ENCODE data around the gene TST.

TST gene

DNA sequence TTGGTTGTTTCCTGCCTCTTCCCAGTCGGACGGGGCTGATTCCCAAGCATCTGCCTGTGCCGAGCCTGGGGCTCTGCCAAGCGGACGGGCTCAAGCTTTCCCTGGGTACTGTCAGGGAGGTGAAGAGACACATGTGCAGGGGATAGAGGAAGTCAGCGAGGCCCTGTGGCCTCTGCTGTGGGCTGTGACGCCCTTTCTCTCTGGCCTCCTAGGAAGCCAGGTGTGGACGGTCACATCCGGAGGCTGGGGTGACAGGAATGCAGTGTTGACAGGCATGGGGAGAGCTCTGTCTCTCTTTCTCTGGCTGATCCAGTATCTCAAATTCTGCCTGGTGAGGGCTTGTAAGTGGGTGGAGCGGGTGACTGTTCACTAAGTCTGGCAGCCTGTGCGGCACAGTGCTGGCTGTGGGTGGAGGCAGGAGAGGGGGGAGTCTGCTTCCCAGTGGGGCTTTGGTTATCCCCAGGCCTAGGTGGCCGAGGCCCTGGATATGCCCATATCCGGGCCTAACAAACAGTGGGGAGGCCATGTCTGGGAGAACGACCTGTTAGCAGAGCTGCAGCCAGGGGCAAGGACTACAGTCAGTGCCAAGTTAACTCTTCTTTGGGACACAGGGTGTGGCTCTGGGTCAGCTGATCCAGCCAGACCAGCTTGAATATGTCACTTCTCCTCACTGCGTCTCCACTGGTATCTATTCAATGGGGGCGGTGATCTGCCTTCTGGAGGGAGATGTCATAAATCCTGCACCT is 34.2 kb upstream of the TST start:
- no peak for DNase-seq (ENCODE audit: low spot score)

DNA sequence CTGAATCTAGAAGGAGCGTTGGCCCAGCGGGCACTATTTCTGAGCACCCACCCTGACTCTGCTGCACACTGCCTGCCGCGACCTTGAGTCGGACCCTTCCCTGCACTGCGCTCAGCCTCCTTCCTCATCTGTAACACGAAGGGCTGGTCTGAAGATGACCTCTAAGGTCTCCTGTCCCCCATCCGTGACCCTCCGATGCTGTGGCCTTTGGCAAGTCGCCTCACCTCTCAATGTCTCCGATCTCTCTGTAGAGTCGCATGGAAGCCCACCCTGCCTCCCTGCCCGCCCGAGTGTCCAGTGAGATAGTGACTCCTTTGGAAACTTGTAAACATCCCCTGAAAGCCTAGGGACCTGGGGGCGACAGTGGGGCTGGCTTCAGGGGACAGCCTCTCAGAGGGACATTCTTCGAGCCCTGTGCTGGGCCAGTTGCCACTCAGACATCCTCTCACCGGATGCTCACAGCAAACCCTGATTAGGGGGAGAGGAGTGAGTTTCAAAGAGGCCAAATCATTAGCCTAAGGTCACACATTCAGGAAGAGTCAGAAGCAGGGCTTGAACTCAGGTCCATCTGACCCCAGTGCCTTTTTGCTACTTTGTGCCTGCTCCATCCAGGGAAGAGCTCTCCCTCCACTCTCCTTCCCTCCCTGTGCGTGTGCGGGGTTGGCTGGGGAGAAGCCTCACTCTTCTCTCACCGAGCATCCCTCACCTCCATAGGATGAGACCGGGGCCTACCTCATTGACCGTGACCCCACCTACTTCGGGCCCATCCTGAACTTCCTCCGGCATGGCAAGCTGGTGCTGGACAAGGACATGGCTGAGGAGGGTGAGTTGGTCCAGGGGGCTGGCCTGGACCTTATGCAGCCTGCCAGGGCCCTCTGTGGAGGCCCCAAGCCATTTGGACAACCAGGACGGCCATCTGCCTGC is 33.4 kb upstream of the TST start:
- DNase-seq (ENCODE audit: low spot score): no peak

DNA sequence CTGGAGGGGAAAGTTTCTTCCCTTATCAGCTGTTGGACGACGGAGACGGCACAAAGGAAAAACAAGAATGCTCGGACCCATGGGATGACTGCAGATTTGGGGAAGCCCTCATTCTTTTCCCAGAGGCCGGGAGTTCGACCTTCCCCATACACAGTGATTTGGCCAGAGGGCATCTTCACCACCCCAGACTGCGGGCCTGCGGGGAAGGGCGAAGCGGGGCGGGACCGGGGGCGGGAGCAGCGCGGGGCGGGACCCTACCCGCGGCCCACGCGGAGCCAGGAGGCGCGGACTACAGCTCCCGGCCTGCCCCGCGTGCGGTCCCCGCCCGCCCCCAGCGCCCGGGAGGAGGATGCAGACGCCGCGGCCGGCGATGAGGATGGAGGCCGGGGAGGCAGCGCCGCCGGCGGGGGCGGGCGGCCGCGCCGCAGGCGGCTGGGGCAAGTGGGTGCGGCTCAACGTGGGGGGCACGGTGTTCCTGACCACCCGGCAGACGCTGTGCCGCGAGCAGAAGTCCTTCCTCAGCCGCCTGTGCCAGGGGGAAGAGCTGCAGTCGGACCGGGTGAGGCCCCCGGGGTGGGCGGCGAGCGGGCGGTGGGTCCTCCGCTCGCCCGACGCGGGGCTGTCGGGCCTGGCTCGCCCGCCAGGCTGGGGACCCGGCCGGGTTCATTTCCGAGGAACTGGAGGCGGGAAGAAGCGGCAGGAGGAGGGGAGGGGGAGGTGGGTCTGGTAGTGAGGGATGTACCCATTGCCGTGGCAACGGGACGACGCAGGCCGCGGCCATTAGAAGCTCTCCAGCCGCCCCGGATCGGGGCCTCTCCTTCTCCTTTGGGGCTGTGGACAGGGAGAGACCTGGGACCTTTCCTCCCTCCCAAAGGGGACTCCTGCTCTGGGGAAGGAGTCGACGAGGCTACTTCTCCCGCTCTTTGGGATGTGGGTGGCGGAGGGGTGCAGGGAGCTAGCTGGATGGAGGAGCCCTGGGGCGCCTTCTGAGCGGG is 32.4 kb upstream of the TST start, which contains the start of gene KCTD17:
Gene KCTD17 (plus strand): TSS at position 352 of the 995 bp plus-strand sequence. CDS start 19 bp downstream, at position 371.
- peak; percentile 96 for DNase-seq (ENCODE audit: low spot score)

DNA sequence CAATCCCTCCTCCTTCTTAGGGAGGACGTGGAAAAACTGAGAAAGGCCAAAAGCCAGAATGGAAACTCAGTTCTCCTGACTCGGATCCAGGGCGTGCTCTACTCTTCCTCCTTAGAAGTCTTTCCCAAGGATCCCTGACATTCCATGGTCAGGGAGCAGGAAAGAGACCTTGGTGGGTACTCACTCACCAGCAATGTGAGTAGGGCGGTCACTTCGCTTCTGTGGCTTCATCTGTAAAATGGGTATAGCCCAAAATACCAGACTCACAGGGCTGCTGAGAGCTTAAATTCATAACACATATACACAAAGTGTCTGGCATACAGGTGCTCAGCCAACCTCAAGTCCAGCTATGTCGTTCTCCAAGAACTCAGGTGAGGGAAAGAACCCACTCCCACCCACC is 31.7 kb upstream of the TST start:
- DNase-seq (ENCODE audit: low spot score): no peak

DNA sequence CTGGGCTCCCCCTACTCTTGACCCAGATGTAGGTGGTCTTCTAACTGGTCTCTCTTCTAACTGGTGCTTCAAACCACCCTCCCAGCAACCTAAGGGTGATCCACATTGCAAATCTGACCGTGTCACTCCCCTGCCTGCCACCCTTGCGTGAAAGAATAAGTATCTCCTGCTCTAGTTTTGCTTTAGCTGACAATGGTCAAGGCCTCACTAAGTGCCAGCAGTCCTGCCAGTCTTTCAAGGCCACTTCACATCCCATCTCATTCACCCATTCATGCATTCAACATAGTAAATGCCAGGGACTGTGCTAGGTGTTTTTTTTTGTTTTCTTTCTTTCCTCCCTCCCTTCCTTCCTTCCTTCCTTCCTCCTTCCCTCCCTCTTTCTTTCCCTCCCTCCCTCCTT is 30.0 kb upstream of the TST start:
- DNase-seq (ENCODE audit: low spot score): no peak

DNA sequence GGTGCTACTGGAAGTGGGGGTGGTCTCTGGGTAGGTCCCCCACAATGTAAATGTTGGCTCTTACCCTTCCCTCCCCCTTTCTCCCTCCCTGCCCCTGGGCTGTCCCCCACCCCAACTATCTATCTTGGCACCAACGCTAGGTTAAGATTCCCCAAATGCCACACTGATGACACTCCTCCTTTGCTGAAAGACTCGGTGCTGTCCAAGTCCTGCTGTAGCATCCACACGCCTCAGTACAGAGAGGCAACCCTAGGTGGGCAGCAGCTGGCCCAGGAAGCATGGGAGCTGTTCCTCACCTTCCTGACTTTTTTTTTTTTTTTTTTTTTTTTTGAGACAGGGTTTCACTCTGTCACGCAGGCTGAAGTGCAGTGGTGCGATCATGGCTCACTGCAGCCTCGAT is 28.9 kb upstream of the TST start:
- DNase-seq (ENCODE audit: low spot score): peak; percentile 40

DNA sequence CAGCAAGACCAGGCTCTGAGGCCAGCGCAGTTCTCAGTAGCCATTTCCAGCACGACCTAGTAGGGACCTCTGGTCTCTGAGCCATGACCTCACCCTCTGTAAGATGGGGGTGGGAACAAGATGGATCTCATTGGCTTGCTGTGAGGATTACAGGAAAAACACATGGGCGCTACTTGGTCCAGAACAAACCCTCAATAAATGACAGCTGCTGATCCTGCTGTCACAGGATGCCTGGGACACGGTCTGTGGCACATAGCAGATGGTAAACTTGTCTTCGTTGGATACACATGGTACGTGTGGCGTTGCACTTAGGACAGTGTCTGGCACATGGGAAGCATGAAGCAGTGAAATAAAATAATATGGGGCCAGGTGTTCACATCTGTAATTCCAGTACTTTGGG is 27.8 kb upstream of the TST start:
- no peak for DNase-seq (ENCODE audit: low spot score)

DNA sequence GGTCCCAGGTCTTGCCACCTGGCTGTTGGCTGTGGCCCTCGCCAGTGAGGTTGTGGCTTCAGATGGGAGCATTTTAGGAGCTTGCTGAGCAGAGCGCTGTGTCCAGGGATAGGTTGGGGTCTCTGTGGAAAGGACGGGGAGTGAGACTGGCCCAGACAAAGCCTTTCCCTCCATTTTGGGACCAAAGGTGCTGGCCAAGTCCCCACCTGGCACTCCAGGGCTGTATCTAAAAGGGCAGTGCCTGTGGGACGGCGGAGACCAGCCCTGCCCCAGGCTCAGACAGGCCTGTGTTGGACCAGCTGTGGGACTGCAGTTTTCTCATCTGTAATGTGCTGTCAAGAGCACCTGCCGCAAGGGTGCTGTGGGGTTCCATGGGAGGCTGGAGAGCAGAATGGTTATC is 27.3 kb upstream of the TST start:
- no peak for DNase-seq (ENCODE audit: low spot score)

DNA sequence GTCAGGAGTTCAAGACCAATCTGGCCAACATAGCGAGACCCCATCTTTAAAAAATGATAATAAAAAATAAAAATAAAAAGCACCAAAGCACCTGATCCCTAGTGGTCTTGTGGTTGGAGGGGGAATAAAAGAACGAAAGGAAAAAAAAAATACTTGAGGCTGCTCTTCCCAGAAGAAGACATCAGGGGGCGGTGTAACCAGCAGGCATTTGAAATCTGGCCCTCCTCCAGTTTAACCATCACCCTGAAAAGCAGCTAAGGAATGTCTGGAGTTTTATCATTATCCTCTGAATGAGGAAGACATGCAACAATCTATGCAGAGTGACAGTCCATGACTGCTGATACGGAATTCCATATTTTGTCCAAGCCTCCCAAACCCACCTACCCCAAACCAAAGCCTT is 26.7 kb upstream of the TST start:
- DNase-seq (ENCODE audit: low spot score): peak; percentile 68

DNA sequence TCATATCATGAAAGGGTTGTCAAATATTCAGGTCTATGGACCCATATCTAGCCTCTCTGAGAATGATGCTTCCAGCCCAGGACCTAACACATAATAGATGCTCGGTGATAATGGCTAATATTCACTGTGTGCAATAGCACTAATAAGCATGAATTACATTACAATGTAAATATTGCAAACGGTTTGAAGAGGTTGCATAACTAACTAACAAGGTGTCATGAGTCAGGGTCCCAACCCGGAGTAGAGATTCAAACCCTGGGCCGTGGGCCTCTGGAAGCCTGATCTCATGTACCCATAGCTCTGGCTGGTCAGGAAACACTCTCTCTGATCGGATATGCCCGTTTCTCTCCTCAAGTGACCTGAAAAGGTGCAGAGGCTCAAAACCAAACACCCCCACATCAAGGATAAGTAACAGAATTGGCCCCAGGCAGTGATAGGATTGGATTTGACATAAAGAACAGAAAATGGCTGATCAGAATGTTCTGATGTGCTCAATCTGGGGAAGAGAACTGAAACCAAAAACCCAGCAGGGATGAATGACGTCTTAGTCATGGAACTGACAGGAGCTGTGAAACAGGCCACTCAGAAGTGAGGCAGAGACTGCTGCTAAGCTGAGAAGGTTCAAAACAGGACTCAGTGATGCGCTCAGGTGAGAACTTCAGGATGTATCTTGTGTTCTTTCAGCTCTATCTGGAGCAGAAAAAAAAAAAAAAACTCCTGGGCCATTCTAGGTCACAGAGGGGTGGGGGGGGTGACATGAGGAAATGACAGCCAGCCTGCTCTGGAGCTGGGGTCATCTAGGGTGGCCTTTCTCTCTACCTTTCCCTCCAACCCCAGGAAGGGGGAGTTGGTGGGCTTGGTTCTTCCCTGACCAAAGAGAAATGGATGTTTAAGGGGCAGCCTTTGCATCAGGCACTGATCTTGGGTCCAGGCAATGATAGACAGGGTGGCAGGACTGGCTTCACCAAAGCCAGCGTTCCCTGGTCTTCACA is 25.7 kb upstream of the TST start:
- DNase-seq (ENCODE audit: low spot score): no peak

DNA sequence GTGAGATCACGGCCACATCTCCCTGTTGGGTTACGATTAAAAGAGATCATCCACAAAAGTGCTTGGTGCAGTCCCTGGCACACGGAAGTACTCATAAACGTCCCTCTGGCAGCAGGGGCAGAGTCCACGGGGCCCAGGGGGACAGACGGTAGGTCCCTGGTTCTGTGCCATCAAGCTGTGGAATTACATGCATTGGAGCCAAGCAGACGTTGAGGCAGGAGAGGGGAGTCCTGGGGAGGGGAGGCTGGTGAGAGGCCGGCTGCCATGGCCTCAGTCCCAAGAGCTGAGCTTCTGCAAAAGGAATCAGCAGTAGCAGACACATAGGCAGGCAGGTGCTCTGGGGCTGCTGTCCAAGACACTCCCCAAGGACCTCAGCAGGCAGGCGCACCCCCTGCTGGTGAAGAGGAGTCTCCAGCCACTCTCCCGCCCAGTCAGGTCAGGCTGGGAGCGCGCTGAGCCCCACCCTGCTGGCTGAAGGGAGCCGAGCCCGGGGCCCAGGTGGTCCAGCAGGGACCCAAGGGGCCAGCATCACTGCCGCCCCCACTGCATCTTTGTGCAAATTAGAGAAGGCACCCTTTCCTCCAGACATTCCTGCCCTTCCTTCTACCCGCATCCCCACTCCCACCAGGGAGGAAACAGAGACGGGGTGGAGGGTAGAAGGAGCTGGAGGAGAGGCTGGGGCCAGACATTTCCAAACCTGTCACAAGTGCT is 24.7 kb upstream of the TST start:
- peak; percentile 48 for DNase-seq (ENCODE audit: low spot score)

DNA sequence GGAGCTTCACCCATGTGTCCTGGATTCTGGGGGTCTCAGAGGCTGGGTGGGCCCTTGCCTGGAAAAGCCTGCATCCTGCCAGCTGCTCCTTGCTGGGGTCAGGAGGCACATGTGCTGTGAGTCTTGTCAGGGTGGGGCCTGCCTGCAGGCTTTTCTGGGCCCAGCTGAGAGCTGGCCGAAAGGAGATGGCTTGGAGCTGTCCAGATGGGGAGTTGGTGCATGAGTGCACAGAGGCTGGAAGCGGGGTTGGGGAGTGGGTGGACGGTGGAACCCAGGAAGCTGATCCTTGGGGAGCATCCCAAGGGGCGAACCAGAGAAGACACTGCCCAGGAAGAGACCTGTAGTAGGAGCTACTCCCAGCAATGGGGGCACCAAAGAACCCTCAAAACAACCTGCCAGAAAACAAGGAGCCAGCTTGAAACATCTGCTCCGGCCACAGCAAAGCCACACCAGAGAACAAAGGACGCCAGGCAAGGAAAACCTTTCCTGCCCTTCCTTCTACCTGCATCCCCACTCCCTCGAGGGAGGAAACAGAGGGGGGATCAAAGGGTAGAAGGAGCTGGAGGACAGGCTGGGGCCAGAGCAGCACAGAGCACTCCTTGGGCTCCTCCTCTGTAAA is 24.1 kb upstream of the TST start:
- no peak for DNase-seq (ENCODE audit: low spot score)

DNA sequence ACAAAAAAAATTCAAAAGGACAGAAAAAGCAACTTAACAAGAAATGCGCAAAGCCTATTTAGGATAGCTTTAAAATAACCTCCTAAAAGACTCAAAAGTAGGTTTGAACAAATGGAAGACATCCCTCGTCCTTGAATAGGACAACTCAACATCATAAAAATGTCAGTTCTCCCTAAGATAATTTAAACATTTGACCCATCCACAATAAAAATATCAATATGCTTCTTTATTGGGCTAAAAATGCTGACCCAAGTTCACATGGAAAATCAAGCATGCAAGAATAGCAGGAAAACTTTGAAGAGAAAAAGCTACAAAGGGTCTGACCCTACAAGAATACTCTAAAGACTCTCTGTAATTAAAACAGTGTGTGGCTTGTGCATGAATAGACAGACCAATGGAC is 20.2 kb upstream of the TST start:
- no peak for DNase-seq (ENCODE audit: low spot score)

DNA sequence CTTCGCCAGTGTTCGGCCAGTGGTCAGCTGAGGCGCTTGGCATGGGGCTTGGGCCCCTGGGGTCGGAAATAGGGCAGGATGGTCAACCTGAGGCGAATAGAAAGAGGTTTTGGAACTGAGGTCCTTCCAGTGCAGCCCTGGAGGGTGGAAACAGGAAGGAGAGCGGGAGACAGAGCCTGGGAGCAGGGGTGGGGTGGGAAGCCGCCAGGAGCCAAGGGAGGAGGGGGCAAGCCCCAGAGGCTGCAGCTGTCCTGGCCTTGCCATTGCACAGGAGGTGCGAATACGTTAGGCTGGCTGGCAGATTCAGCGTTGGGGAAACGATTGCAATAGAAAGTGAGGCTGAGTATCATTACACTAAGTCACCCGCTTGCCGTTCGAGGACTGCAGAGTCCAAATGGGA is 18.4 kb upstream of the TST start:
- DNase-seq (ENCODE audit: low spot score): no peak

DNA sequence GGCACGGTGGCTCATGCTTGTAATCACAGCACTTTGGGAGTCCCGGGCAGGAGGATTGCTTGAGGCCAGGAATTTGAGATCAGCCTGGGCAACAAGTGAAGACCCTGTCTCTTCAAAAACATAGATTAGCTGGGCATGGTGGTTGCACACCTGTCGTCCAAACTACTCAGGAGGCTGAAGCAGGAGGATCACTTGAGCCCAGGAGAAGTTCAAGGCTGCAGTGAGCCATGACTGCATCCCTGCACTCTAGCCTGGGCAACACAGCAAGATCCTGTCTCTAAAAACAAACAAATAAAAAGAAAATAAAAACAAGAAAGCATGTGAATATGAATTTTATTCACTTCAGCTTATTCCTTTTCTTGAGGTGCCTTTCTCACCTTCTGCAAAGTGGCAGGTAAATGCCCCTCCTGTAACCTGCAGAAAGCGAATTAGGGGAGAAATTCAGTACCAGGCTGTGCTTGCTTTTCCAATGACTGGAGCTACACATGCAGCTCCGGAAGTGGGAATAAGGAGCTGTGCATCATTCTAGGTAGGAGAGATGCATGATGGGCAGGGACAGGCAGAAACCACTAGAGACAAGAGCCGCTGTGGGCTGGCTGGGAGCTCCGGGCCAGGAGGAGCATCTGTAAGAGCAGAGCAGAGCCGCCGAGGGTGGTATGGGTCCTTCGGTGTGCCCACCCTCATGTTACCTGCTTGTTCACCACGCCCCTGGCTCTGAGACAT is 17.6 kb upstream of the TST start:
- DNase-seq (ENCODE audit: low spot score): no peak

DNA sequence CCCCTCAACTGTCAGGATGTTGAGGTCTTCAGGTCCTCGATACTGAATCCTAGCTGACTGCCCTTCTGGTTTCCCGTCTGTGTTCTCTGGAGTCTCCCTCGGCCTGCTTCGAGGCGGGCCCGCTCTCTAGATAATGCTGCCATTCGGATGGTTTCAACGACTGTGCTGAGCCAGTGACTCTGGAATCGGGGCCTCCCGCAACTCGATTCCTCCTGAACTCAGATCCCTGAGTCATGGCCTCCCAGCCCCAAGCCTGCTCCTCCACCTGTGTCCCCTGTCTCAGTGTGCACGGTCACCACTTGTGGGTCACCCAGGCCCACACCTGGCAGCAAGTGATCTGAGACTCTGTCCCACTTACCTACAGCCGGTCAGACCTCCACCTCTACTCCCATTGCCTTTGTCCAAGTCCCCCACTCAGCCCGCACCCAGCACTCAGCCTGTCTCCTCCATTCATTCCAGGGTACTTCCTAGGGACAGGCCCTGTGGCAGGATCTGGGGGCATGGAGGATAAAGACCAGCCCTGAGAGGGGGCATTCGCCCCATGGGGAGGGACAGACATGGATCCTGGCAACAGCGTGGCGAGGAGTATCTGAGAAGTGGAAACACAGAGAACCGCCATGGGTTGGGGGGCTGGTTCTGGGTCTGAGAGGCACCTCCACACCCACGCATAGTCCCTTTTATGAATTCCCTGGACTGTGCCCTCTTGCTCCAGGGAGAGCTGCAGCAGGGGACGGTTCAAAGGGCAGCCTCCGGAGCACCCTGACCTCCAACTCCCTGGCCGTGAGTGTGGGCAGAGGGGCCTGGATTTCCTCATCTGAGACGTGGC is 14.6 kb upstream of the TST start:
- no peak for DNase-seq (ENCODE audit: low spot score)

DNA sequence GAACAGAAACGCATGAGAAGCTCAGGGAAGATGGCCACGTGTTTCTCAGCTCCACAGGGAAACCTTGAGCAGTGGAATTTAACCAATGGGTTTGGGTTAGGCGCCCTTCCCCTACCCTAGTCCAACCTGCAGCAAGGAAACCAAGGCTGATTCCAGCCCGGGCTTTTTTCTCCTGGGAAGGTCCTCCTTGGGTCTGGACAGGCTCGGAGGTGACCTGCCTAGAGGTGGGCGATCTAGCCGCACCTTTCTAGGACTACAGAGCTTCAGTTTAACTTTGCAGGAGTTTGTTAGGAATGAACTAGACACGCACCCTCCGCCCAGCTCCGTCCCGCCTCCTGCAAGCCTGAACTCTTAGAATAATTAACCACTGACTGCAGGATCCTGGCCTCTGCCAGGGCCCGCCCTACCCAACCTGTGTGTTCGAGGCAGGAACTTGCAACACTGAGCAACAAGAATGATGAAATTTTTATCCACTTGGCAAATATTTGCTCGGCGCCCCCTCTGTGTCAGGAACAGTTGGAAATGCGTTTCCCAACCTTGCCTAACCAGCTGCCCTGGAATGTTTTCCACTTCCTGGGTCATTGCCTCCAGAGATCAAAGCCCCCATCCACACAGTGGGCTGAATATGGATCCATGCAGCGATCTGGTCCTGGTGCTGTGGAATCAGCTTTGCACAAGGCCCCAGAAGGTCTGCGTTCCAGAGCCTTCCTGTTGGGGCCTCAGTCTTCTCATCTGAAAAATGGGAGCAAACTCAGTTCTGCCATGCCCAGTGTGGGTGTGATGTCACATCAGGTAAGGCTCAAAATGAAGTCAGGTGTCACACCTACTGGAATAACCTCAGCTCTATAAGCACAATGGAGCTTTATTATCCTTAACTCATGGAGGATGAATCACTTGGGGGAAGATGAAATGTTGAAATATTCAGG is 13.6 kb upstream of the TST start:
- peak; percentile 42 for DNase-seq (ENCODE audit: low spot score)

All from AG08395 (cell line).